Measurements from ENCODE around the gene KMT2D.

DNA sequence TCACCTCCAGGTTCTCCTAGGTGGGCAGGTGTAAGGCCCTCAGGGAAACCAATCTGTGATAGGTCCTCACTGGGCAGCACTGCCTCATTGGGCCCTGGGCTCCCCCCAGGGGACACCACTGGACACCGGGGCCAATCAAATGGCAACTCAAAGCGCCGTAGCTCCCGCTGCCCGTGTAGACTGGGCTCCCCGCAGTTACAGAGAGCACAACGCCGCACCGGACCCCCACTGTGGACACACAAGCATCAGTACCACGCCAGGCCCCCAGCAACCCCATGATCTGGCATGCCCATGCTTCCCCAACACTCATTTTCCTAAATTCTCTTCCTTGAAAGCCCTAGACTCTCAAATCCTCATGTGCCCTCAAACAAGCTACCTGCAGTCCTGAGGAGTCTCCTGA, 6.1 kb downstream of the KMT2D start:
- TF ChIP-seq POLR2A (IDR thresholded peaks at IDR 0.05) (no peak), CTCF (IDR thresholded peaks at IDR 0.05) (no peak)

Measured in testis (tissue), 2 donors.